Smooth muscle cell (in vitro differentiated cells): ENCODE results near the gene KCNQ1OT1. TPM values are rescaled to one million over a fixed set of nuclear protein-coding genes. Genes with fewer than 3 reads are reported as not detected.

Source experiments
- DNase-seq: peaks from one replicate; lab custom pipeline; 2025; ENCODE audit not compliant: unreplicated experiment; lab: John Stamatoyannopoulos, UW
- H2AFZ ChIP-seq: fragments of 200-600 bp; sonication (generic); 2 replicates; pipeline ENCODE4 v1.6.0; 2016; ENCODE audit warnings: antibody characterized with exemption, low read depth, mild to moderate bottlenecking
- H3F3A ChIP-seq: fragments of 200-600 bp; sonication (generic); 2 replicates; pipeline ENCODE4 v1.6.0; 2017; ENCODE audit warnings: antibody characterized with exemption, low read depth
- H3K27ac ChIP-seq: fragments of 200-600 bp; sonication (generic); 2 replicates; pipeline ENCODE4 v1.5.1; 2016; ENCODE audit warnings: low read depth, mild to moderate bottlenecking
- H3K27me3 ChIP-seq: fragments of 200-600 bp; sonication (generic); 2 replicates; pipeline ENCODE4 v1.6.1; 2016; ENCODE audit warnings: low read depth, mild to moderate bottlenecking
- H3K36me3 ChIP-seq: fragments of 200-600 bp; sonication (generic); 2 replicates; pipeline ENCODE4 v1.5.1; 2016; ENCODE audit warnings: low read depth
- H3K4me1 ChIP-seq: fragments of 200-600 bp; sonication (generic); 2 replicates; pipeline ENCODE4 v1.5.1; 2016; ENCODE audit warnings: low read depth
- H3K4me2 ChIP-seq: fragments of 200-600 bp; sonication (generic); 2 replicates; pipeline ENCODE4 v1.6.0; 2016; ENCODE audit warnings: mild to moderate bottlenecking
- H3K4me3 ChIP-seq: fragments of 200-600 bp; sonication (generic); 2 replicates; pipeline ENCODE4 v1.5.1; 2016; ENCODE audit warnings: mild to moderate bottlenecking
- H3K79me2 ChIP-seq: fragments of 200-600 bp; sonication (generic); 2 replicates; pipeline ENCODE4 v1.6.0; 2016; ENCODE audit warnings: low read depth, mild to moderate bottlenecking
- H3K9ac ChIP-seq: fragments of 200-600 bp; sonication (generic); 2 replicates; pipeline ENCODE4 v1.6.0; 2016; ENCODE audit warnings: low read depth
- H3K9me3 ChIP-seq: fragments of 200-600 bp; sonication (generic); replicated peaks from 2 replicates; pipeline ENCODE4 v1.5.1; 2016; ENCODE audit warnings: low read depth
- H4K20me1 ChIP-seq: fragments of 200-600 bp; sonication (generic); 2 replicates; pipeline ENCODE4 v1.6.0; 2016; ENCODE audit warnings: low read depth
- WGBS: methylation state at CpG from one replicate; pipeline ENCODE4 v1.1.7; 2016; ENCODE audit warnings: low lambda C conversion rate; 5-methylcytosine and 5-hydroxymethylcytosine counted together
- polyA plus RNA-seq: library from polyadenylated mRNA; unstranded; fragments of >200 nt; fragmentation: Nextera tagmentation; extraction: Ambion mirVana; gene quantifications from 2 replicates; pipeline ENCODE4 v1.2.1, GENCODE V29; 2016
- total RNA-seq: library from RNA; depleted of rRNA; stranded (reverse); fragments of >200 nt; gene quantifications from 2 replicates; pipeline ENCODE4 v1.2.3, GENCODE V29; 2014
- TF ChIP-seq, protein P1 (sequence below): fragments of 200-600 bp; sonication (generic); IDR thresholded peaks from 2 replicates; pipeline ENCODE4 v1.5.1; 2017; ENCODE audit warnings: borderline replicate concordance, mild to moderate bottlenecking, antibody characterized with exemption; ENCODE audit not compliant: insufficient read depth, poor library complexity, severe bottlenecking

Gene KCNQ1OT1
- total and polyA plus RNA-seq, 2 experiments from 2014 or later = 1.6 to 9.8 TPM

DNA sequence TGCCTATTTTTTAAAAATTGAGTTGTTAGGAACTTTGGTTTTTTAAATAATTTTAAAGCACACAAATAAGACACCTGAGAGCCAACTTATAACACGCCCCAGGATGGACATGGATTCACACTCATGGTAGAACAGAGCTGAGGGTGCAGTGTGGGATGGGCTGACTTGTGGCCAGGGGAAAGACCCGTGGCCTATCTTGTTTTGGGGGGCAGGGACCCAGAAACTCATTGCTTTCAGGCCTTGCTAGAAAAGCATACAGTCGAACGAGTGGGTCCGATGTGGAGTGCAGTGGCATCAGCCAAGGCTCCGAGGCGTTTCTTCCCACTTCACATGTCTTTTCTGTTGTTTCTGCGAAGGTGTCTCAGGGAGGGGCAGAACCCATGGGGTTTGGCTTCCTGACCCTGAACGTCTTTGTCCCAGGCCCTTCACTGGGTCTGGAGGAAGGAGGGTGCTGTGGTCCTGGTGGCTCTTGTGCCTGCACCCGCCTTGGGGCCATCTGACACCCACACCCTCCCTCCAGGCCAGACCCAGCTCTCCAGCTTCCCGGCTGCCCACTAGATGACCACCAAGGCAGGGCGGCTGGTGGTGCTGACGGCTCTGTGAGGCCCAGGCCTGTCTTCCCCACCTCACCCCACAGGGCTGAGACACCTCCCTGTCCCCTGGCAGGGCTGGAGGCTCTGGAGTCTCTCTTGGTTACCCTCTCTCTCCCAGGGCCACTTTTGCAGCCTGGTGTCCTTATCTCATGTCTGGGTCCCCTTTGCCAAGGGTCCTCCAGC is 134.2 kb downstream of the KCNQ1OT1 start:
- Histone ChIP-seq H3K4me3 (no peak overlapping the region), H2AFZ (no peak overlapping the region), H3K79me2 (no peaks in the 10 kb centered on the region), H3K36me3 (no peaks in the 10 kb centered on the region), H3K4me2 (no peak overlapping the region), H3K9ac (no peak overlapping the region), H4K20me1 (no peaks in the 10 kb centered on the region), H3K27me3 (peaks cover 9% of the 10 kb centered on the region), H3K9me3 (no peaks in the 10 kb centered on the region), H3K27ac (no peak overlapping the region), H3K4me1 (no peaks in the 10 kb centered on the region), H3F3A (no peaks in the 10 kb centered on the region)
- DNase-seq = no peak
- TF ChIP-seq, protein P1, sequence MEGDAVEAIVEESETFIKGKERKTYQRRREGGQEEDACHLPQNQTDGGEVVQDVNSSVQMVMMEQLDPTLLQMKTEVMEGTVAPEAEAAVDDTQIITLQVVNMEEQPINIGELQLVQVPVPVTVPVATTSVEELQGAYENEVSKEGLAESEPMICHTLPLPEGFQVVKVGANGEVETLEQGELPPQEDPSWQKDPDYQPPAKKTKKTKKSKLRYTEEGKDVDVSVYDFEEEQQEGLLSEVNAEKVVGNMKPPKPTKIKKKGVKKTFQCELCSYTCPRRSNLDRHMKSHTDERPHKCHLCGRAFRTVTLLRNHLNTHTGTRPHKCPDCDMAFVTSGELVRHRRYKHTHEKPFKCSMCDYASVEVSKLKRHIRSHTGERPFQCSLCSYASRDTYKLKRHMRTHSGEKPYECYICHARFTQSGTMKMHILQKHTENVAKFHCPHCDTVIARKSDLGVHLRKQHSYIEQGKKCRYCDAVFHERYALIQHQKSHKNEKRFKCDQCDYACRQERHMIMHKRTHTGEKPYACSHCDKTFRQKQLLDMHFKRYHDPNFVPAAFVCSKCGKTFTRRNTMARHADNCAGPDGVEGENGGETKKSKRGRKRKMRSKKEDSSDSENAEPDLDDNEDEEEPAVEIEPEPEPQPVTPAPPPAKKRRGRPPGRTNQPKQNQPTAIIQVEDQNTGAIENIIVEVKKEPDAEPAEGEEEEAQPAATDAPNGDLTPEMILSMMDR = no peak
- WGBS = 95% methylated on average over 13 of the region's 13 CpGs

- TF ChIP-seq, protein P1 = no peak
- H3K9ac ChIP-seq = no peak overlapping the region
- H3K79me2 ChIP-seq = no peaks in the 10 kb centered on the region
- no peak overlapping the region for H3K4me3 ChIP-seq
- WGBS = 92% methylated on average over 16 of the region's 16 CpGs
- H3K4me1 ChIP-seq = no peaks in the 10 kb centered on the region
- no peaks in the 10 kb centered on the region for H3F3A ChIP-seq
- peaks cover 9% of the 10 kb centered on the region for H3K27me3 ChIP-seq
- no peaks in the 10 kb centered on the region for H4K20me1 ChIP-seq
- H3K4me2 ChIP-seq = no peak overlapping the region
- no peak overlapping the region for H2AFZ ChIP-seq
- no peak for DNase-seq
- no peak overlapping the region for H3K27ac ChIP-seq
- no peaks in the 10 kb centered on the region for H3K9me3 ChIP-seq
- H3K36me3 ChIP-seq = no peaks in the 10 kb centered on the region
These were observed 135.0 kb downstream of the KCNQ1OT1 start for GRCh38 chr11:2564588-2565425.

- no peak overlapping the region for H3K9ac ChIP-seq
- no peak overlapping the region for H2AFZ ChIP-seq
- H3K4me2 ChIP-seq = no peak overlapping the region
- no peaks in the 10 kb centered on the region for H3K4me1 ChIP-seq
- no peaks in the 10 kb centered on the region for H3K36me3 ChIP-seq
- WGBS = 91% methylated on average over 14 of the region's 14 CpGs
- H3K9me3 ChIP-seq = no peaks in the 10 kb centered on the region
- DNase-seq = no peak
- no peak overlapping the region for H3K27ac ChIP-seq
- H4K20me1 ChIP-seq = no peaks in the 10 kb centered on the region
- peaks cover 9% of the 10 kb centered on the region for H3K27me3 ChIP-seq
- TF ChIP-seq, protein P1 = no peak
- no peaks in the 10 kb centered on the region for H3F3A ChIP-seq
- H3K79me2 ChIP-seq = no peaks in the 10 kb centered on the region
- no peak overlapping the region for H3K4me3 ChIP-seq
These were observed 135.7 kb downstream of the KCNQ1OT1 start for GRCh38 chr11:2564008-2564530.
